Liver (tissue), 9 donors: Measurements from ENCODE around the gene KRT75. TPM values are rescaled to one million over a fixed set of nuclear protein-coding genes. Genes with fewer than 3 reads are reported as not detected.

ENCODE experiments used
- DNase-seq: peaks from one replicate; pipeline ENCODE4 v3.0.0-alpha.2; 2017; ENCODE audit warnings: low spot score
- H3K27ac ChIP-seq, 2 donors: one replicate each; pipeline ENCODE4 v1.7.0; 2013; ENCODE audit warnings: inconsistent platforms in 2 of 2, low read length in 2 of 2, control low read depth in 1 of 2, low read depth in 1 of 2, mild to moderate bottlenecking in 1 of 2
- H3K27me3 ChIP-seq, 4 donors: one replicate each; pipeline versions ENCODE4 v1.6.1 to v1.7.0; 2013; ENCODE audit warnings: low read length in 3 of 4, inconsistent platforms in 1 of 4, mild to moderate bottlenecking in 1 of 4, moderate library complexity in 1 of 4; ENCODE audit not compliant: control insufficient read depth in 4 of 4, insufficient read depth in 4 of 4
- H3K36me3 ChIP-seq, 4 donors: one replicate each; pipeline versions ENCODE4 v1.6.1 to v1.7.0; 2013; ENCODE audit warnings: low read length in 3 of 4, mild to moderate bottlenecking in 3 of 4, low read depth in 1 of 4, moderate library complexity in 1 of 4; ENCODE audit not compliant: control insufficient read depth in 4 of 4, insufficient read depth in 3 of 4
- H3K4me1 ChIP-seq, 4 donors: one replicate each; pipeline versions ENCODE4 v1.6.1 to v1.7.0; 2013; ENCODE audit warnings: low read length in 3 of 4, mild to moderate bottlenecking in 3 of 4, moderate library complexity in 1 of 4; ENCODE audit not compliant: control insufficient read depth in 4 of 4, insufficient read depth in 4 of 4
- H3K4me3 ChIP-seq, 3 donors: one replicate each; pipeline versions ENCODE4 v1.6.1 to v1.7.0; 2013; ENCODE audit warnings: low read length in 3 of 3, control low read depth in 1 of 3, low read depth in 1 of 3, mild to moderate bottlenecking in 1 of 3
- H3K9ac ChIP-seq, 2 donors: one replicate each; pipeline ENCODE4 v1.7.0; 2013; ENCODE audit warnings: low read length in 2 of 2, mild to moderate bottlenecking in 2 of 2, moderate library complexity in 2 of 2, control low read depth in 1 of 2, low read depth in 1 of 2
- H3K9me3 ChIP-seq, 4 donors: one replicate each; pipeline versions ENCODE4 v1.6.1 to v1.7.0; 2013; ENCODE audit warnings: low read length in 3 of 4; ENCODE audit not compliant: control insufficient read depth in 4 of 4
- EGR1 ChIP-seq, 2 donors: IDR thresholded peaks; 2 replicates each; pipeline ENCODE4 v1.6.1; 2016 to 2018; ENCODE audit warnings: antibody characterized with exemption in 2 of 2, low read depth in 2 of 2
- FOXA2 ChIP-seq: IDR thresholded peaks from 2 replicates; pipeline ENCODE4 v1.6.1; 2016; ENCODE audit warnings: antibody characterized with exemption
- GABPA ChIP-seq, 2 donors: IDR thresholded peaks in 1 of 2; conservative IDR thresholded peaks in 1 of 2; 2 replicates each; pipeline ENCODE4 v1.6.1; 2016; ENCODE audit warnings: antibody characterized with exemption in 2 of 2, mild to moderate bottlenecking in 1 of 2, moderate library complexity in 1 of 2
- HNF4A ChIP-seq, 2 donors: conservative IDR thresholded peaks; 2 replicates each; pipeline ENCODE4 v1.6.1; 2016; ENCODE audit warnings: antibody characterized with exemption in 2 of 2, mild to moderate bottlenecking in 2 of 2
- HNF4G ChIP-seq: IDR thresholded peaks from 2 replicates; pipeline ENCODE4 v1.6.1; 2016; ENCODE audit warnings: antibody characterized with exemption
- JUND ChIP-seq, 2 donors: IDR thresholded peaks; 2 replicates each; pipeline ENCODE4 v1.6.1; 2016; ENCODE audit warnings: antibody characterized with exemption in 2 of 2
- NR2F2 ChIP-seq: IDR thresholded peaks from 2 replicates; pipeline ENCODE4 v1.6.1; 2016; ENCODE audit warnings: antibody characterized with exemption
- TAF1 ChIP-seq: conservative IDR thresholded peaks from 2 replicates; pipeline ENCODE4 v1.6.1; 2016; ENCODE audit warnings: antibody characterized with exemption, mild to moderate bottlenecking
- YY1 ChIP-seq: IDR thresholded peaks from 2 replicates; pipeline ENCODE4 v1.6.1; 2016; ENCODE audit warnings: antibody characterized with exemption, mild to moderate bottlenecking
- WGBS: extraction: QIAGEN DNeasy Blood & Tissue Kit; methylation state at CpG from one replicate; pipeline ENCODE4 v1.1.7; 2013; 5-methylcytosine and 5-hydroxymethylcytosine counted together
- polyA plus RNA-seq, 2 donors: library from polyadenylated mRNA; stranded (reverse) in 1 of 2; unstranded in 1 of 2; fragments of 200-250 nt in 1 of 2; fragments of >200 nt in 1 of 2; fragmentation: Nextera tagmentation in 1 of 2; extraction: Ambion mirVana in 1 of 2; gene quantifications; one replicate each; pipeline versions ENCODE4 v1.2.1 to v1.2.3, GENCODE V29; 2013 to 2015
- total RNA-seq, 2 donors: library from RNA; depleted of rRNA; stranded (reverse); fragments of >200 nt; gene quantifications; one replicate each; pipeline ENCODE4 v1.2.3, GENCODE V29; 2014
- TF ChIP-seq, protein P1 (sequence below): IDR thresholded peaks from 2 replicates; pipeline ENCODE4 v1.6.1; 2016; ENCODE audit warnings: antibody characterized with exemption
- TF ChIP-seq, protein P2 (sequence below): IDR thresholded peaks from 2 replicates; pipeline ENCODE4 v1.6.1; 2016; ENCODE audit warnings: antibody characterized with exemption
- TF ChIP-seq, protein P3 (sequence below): fragments of 150-350 bp; IDR thresholded peaks from 2 replicates; pipeline ENCODE4 v1.5.1; 2017; ENCODE audit warnings: improper control_type of control experiment, low read depth, low read length; ENCODE audit not compliant: missing input control
- TF ChIP-seq, protein P4 (sequence below): IDR thresholded peaks from 2 replicates; pipeline ENCODE4 v1.6.1; 2016; ENCODE audit warnings: antibody characterized with exemption
- donor health status: healthy.
- donor health status: healthy.
- donor health status: healthy.
- donor health status: healthy.
- donor health status: healthy.

The KRT75 gene
- total and polyA plus RNA-seq, 4 donors, result not detected

- Histone ChIP-seq H3K36me3 (no peaks in the 10 kb centered on the region), H3K27me3 (peaks cover 0 to 10% (median 0%) of the 10 kb centered on the region in 4 donors), H3K4me3 (no peak overlapping the region), H3K4me1 (no peaks in the 10 kb centered on the region), H3K9me3 (no peaks in the 10 kb centered on the region), H3K9ac (no peak overlapping the region), H3K27ac (no peak overlapping the region)
- DNase-seq, result no peak
- WGBS, result 93% methylated on average over 2 of the region's 2 CpGs
- TF ChIP-seq EGR1 (IDR thresholded peaks at IDR 0.05; ENCODE audit: low read depth in 2 of 2) (no peak), HNF4G (no peak), FOXA2 (no peak), HNF4A (conservative IDR thresholded peaks at IDR 0.05) (no peak)
- TF ChIP-seq, protein P1, sequence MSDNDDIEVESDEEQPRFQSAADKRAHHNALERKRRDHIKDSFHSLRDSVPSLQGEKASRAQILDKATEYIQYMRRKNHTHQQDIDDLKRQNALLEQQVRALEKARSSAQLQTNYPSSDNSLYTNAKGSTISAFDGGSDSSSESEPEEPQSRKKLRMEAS, result no peak
Observed at GRCh38 chr12:52426034-52426433, 8.1 kb downstream of the KRT75 start.

DNA sequence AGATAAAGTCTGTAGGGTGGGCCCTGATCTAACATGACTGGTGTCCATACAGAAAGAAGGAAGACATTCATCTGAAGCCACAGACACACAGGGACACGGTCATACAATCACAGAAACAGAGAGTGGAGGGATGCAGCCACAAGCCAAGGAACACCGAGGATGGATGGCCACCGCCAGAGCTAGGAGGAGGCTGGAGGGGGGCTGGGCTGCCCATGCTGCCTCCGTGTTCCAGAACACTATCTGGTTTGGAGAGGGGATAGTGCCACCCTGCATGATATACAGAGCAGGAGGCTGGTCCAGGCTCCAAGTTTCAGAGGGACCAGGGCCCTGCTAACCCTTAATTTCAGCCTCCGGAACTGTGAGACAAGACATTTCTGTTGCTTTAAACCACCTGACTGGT lies 8.7 kb downstream of the KRT75 start:
- Histone ChIP-seq H3K4me3 (no peak overlapping the region), H3K27ac (no peak overlapping the region), H3K36me3 (no peaks in the 10 kb centered on the region), H3K27me3 (peaks cover 0 to 5% (median 0%) of the 10 kb centered on the region in 4 donors), H3K9ac (no peak overlapping the region), H3K9me3 (no peaks in the 10 kb centered on the region), H3K4me1 (no peaks in the 10 kb centered on the region)
- DNase-seq, result no peak
- WGBS, result 84% methylated on average over 5 of the region's 5 CpGs
- TF ChIP-seq, protein P2, sequence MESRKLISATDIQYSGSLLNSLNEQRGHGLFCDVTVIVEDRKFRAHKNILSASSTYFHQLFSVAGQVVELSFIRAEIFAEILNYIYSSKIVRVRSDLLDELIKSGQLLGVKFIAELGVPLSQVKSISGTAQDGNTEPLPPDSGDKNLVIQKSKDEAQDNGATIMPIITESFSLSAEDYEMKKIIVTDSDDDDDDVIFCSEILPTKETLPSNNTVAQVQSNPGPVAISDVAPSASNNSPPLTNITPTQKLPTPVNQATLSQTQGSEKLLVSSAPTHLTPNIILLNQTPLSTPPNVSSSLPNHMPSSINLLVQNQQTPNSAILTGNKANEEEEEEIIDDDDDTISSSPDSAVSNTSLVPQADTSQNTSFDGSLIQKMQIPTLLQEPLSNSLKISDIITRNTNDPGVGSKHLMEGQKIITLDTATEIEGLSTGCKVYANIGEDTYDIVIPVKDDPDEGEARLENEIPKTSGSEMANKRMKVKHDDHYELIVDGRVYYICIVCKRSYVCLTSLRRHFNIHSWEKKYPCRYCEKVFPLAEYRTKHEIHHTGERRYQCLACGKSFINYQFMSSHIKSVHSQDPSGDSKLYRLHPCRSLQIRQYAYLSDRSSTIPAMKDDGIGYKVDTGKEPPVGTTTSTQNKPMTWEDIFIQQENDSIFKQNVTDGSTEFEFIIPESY, result no peak
- no peak for TF ChIP-seq HNF4G
- TF ChIP-seq TAF1, result no peak
- TF ChIP-seq FOXA2, result no peak
- TF ChIP-seq, protein P3, sequence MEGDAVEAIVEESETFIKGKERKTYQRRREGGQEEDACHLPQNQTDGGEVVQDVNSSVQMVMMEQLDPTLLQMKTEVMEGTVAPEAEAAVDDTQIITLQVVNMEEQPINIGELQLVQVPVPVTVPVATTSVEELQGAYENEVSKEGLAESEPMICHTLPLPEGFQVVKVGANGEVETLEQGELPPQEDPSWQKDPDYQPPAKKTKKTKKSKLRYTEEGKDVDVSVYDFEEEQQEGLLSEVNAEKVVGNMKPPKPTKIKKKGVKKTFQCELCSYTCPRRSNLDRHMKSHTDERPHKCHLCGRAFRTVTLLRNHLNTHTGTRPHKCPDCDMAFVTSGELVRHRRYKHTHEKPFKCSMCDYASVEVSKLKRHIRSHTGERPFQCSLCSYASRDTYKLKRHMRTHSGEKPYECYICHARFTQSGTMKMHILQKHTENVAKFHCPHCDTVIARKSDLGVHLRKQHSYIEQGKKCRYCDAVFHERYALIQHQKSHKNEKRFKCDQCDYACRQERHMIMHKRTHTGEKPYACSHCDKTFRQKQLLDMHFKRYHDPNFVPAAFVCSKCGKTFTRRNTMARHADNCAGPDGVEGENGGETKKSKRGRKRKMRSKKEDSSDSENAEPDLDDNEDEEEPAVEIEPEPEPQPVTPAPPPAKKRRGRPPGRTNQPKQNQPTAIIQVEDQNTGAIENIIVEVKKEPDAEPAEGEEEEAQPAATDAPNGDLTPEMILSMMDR, result no peak
- no peak for TF ChIP-seq GABPA (IDR thresholded peaks at IDR 0.05 in 1 of 2, conservative IDR thresholded peaks at IDR 0.05 in 1 of 2)
- TF ChIP-seq, protein P4, sequence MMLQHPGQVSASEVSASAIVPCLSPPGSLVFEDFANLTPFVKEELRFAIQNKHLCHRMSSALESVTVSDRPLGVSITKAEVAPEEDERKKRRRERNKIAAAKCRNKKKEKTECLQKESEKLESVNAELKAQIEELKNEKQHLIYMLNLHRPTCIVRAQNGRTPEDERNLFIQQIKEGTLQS, result no peak
- TF ChIP-seq YY1, result no peak
- TF ChIP-seq JUND (IDR thresholded peaks at IDR 0.05), result no peak
- TF ChIP-seq, protein P1, result no peak
- TF ChIP-seq NR2F2, result no peak
- no peak for TF ChIP-seq EGR1 (IDR thresholded peaks at IDR 0.05; ENCODE audit: low read depth in 2 of 2)
